OCI-LY7 (cell line): ENCODE data around the gene SLC16A3. TPM values are rescaled to one million over a fixed set of nuclear protein-coding genes. Genes with fewer than 3 reads are reported as not detected.

Experiments
- BruUV-seq: library from RNA; stranded (reverse); fragments of 400-500 nt; replicated peaks from 2 replicates; lab custom pipeline; 2021; lab: Mats Ljungman, UMichigan
- CTCF ChIA-PET: fragments of 300-600 bp; sonication (Branson Sonifier 250); formaldehyde crosslinking; loops from one replicate; lab custom pipeline; 2022; ENCODE audit warnings: antibody characterized with exemption; ENCODE audit not compliant: unreplicated experiment; lab: Charles Lee
- POLR2A ChIA-PET: fragments of 300-600 bp; sonication (Branson Sonifier 250); formaldehyde crosslinking; loops from one replicate; lab custom pipeline; 2022; ENCODE audit warnings: antibody characterized with exemption; lab: Charles Lee
- DNase-seq: peaks from one replicate; pipeline ENCODE4 v3.0.0-alpha.2; 2015; ENCODE audit warnings: low spot score
- H2AFZ ChIP-seq: fragments of 200-600 bp; sonication (generic), shearing (Covaris generic); 2 replicates; pipeline ENCODE4 v1.6.1; 2014; ENCODE audit warnings: mild to moderate bottlenecking, antibody characterized with exemption, low read length, moderate library complexity
- H3K27ac ChIP-seq: fragments of 200-600 bp; sonication (generic); 2 replicates; pipeline ENCODE4 v1.5.1; 2014; ENCODE audit warnings: mixed run types, low read depth, mild to moderate bottlenecking, moderate library complexity, low read length, inconsistent platforms; ENCODE audit not compliant: poor library complexity, severe bottlenecking
- H3K36me3 ChIP-seq: fragments of 200-600 bp; sonication (generic); 2 replicates; pipeline ENCODE4 v1.6.1; 2014; ENCODE audit warnings: mild to moderate bottlenecking, antibody characterized with exemption, low read length, moderate library complexity, mixed read lengths; ENCODE audit not compliant: insufficient read depth
- H3K4me1 ChIP-seq: fragments of 200-600 bp; sonication (generic); 2 replicates; pipeline ENCODE4 v1.5.1; 2014; ENCODE audit warnings: mild to moderate bottlenecking, low read length; ENCODE audit not compliant: insufficient read depth, poor library complexity, severe bottlenecking
- H3K4me2 ChIP-seq: fragments of 200-600 bp; sonication (generic); 2 replicates; pipeline ENCODE4 v1.6.1; 2014; ENCODE audit warnings: mild to moderate bottlenecking, low read length
- H3K4me3 ChIP-seq: fragments of 200-600 bp; sonication (generic); 2 replicates; pipeline ENCODE4 v1.5.1; 2014; ENCODE audit warnings: mild to moderate bottlenecking, low read depth, low read length; ENCODE audit not compliant: poor library complexity, severe bottlenecking
- H3K79me2 ChIP-seq: fragments of 200-600 bp; sonication (generic); 2 replicates; pipeline ENCODE4 v1.6.1; 2016; ENCODE audit warnings: low read depth, mild to moderate bottlenecking, low read length, moderate library complexity, mixed read lengths; ENCODE audit not compliant: insufficient read depth
- H3K9me2 ChIP-seq: fragments of 200-600 bp; sonication (generic); 2 replicates; pipeline ENCODE4 v1.6.1; 2016; ENCODE audit warnings: mild to moderate bottlenecking, low read length, mixed read lengths; ENCODE audit not compliant: insufficient read depth
- H3K9me3 ChIP-seq: fragments of 200-600 bp; sonication (generic); 2 replicates; pipeline ENCODE4 v1.6.1; 2014; ENCODE audit warnings: mild to moderate bottlenecking, mixed run types, low read length, mixed read lengths
- H4K20me1 ChIP-seq: fragments of 200-600 bp; sonication (generic); 2 replicates; pipeline ENCODE4 v1.6.1; 2014; ENCODE audit warnings: mild to moderate bottlenecking, antibody characterized with exemption, low read length, moderate library complexity, mixed read lengths; ENCODE audit not compliant: insufficient read depth
- CTCF ChIP-seq: fragments of 200-600 bp; sonication (generic); conservative IDR thresholded peaks from 2 replicates; pipeline ENCODE4 v1.5.1; 2014; ENCODE audit warnings: mild to moderate bottlenecking, antibody characterized with exemption, low read length, moderate library complexity, mixed read lengths
- EZH2phosphoT487 ChIP-seq: fragments of 200-600 bp; sonication (generic); IDR thresholded peaks from 2 replicates; pipeline ENCODE4 v1.6.1; 2018; ENCODE audit warnings: low read depth, borderline replicate concordance, mild to moderate bottlenecking, mixed run types, antibody characterized with exemption, low read length, moderate library complexity, mixed read lengths
- intact Hi-C: fragments of 100-400 bp; cut with micrococcal nuclease; formaldehyde crosslinking; loops from one replicate; pipeline ENCODE4 v1.10.0; 2022; ENCODE audit not compliant: unreplicated experiment
- total RNA-seq, 2 experiments: library from RNA; depleted of rRNA in 1 of 2; stranded (reverse); fragments of >200 nt in 1 of 2; shearing (Covaris generic) in 1 of 2; gene quantifications; 2 replicates each; pipeline ENCODE4 v1.2.3, GENCODE V29; 2014 to 2022

SLC16A3 gene
- total RNA-seq, 2 experiments from 2014 or later: 21.6 to 55.0 TPM

DNA sequence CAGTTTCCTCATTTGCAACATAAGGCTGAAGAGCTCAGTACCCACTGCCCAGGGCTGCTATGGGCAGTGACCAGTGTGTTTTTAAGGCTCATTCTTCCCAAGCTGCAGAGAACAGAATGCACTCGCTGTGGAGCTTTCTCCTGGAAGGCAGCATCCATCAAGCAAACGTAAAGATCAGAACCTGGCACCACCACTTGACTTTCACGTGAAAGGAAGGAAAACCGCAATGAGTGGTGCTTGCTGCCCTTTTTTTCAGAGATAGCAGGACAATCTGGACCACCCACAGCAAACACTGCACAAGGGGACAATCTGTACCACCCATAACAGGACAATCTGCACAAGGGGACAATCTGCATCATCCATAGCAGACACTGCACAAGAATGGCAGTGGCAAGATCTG is 33.5 kb downstream of the SLC16A3 start:
- no peak for TF ChIP-seq CTCF
- no peak for TF ChIP-seq EZH2phosphoT487

GRCh38 chr17:82263641-82264040 is 34.8 kb downstream of the SLC16A3 start:
- H3K4me1 ChIP-seq: no peaks in the 10 kb centered on the region
- no peak overlapping the region for H2AFZ ChIP-seq
- ChIA-PET CTCF (no interaction called here), POLR2A (interaction anchor here (0.5 kb wide), 1 partner anchor 272 kb away, joined by 5 read pairs; no protein-coding TSS in a partner anchor)
- intact Hi-C loops: no loop called here
- no peak overlapping the region for H3K27ac ChIP-seq
- peaks cover 8% of the 10 kb centered on the region for H4K20me1 ChIP-seq
- peaks cover 25% of the 10 kb centered on the region for H3K79me2 ChIP-seq
- DNase-seq: no peak
- TF ChIP-seq CTCF: no peak
- TF ChIP-seq EZH2phosphoT487: no peak
- no TSS peak for BruUV-seq
- H3K4me3 ChIP-seq: no peak overlapping the region
- H3K4me2 ChIP-seq: no peak overlapping the region
- peaks cover 99% of the 10 kb centered on the region for H3K36me3 ChIP-seq
- peaks cover 11% of the 10 kb centered on the region for H3K9me3 ChIP-seq
- no peaks in the 10 kb centered on the region for H3K9me2 ChIP-seq

More for the DNA sequence above, 33.5 kb downstream of the SLC16A3 start:
- Histone ChIP-seq H4K20me1 (no peaks in the 10 kb centered on the region), H3K4me1 (no peaks in the 10 kb centered on the region), H3K4me2 (no peak overlapping the region), H3K9me2 (no peaks in the 10 kb centered on the region), H3K27ac (no peak overlapping the region), H3K4me3 (no peak overlapping the region), H3K9me3 (peaks cover 11% of the 10 kb centered on the region), H3K36me3 (peaks cover 97% of the 10 kb centered on the region), H3K79me2 (peaks cover 12% of the 10 kb centered on the region), H2AFZ (no peak overlapping the region)
- no peak for DNase-seq
- no TSS peak for BruUV-seq
- POLR2A ChIA-PET: interaction anchor here (0.7 kb wide), 1 partner anchor 108 kb away, joined by 3 read pairs; no protein-coding TSS in a partner anchor
- CTCF ChIA-PET: no interaction called here
- intact Hi-C loops: no loop called here

DNA sequence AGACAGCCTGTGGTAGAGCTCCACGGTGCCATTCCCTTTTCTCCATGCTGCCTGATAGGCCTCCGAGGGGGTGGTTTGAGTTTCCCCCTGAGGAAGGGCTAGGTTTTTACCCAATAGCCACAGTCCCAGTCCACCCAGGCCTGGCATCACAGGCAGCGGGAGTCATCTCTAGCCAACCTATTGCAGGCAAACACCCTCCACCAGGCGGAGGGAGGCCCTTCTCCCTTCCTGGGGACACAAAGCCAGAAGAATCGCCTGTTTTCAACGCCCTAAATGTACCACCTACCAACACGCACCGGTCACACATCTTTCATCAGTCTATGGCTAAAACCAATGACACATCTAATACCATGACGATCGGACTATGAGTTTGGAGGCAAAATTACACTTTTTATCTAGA is 37.3 kb downstream of the SLC16A3 start:
- Histone ChIP-seq H3K4me2 (no peak overlapping the region), H2AFZ (no peak overlapping the region), H3K79me2 (peaks cover 50% of the 10 kb centered on the region), H3K36me3 (peaks cover 99% of the 10 kb centered on the region), H3K4me3 (no peak overlapping the region), H3K27ac (no peak overlapping the region), H4K20me1 (peaks cover 11% of the 10 kb centered on the region), H3K4me1 (no peaks in the 10 kb centered on the region), H3K9me2 (no peaks in the 10 kb centered on the region), H3K9me3 (peaks cover 6% of the 10 kb centered on the region)
- ChIA-PET CTCF (no interaction called here), POLR2A (no interaction called here)
- BruUV-seq: no TSS peak
- TF ChIP-seq CTCF: no peak
- no peak for TF ChIP-seq EZH2phosphoT487
- no peak for DNase-seq
- intact Hi-C loops: no loop called here
